GM06990 (cell line): Measurements from ENCODE around the gene UBE2D1.

ENCODE experiments used
- DNase-seq: peaks from one replicate; pipeline ENCODE4 v3.0.0-alpha.2; 2011; ENCODE audit not compliant: insufficient read length; ENCODE audit errors: extremely low read depth
- H3K27me3 ChIP-seq: replicated peaks from 2 replicates; pipeline ENCODE4 v1.6.0; 2011; ENCODE audit warnings: low read length; ENCODE audit not compliant: control insufficient read depth, insufficient read depth
- H3K36me3 ChIP-seq: 2 replicates; pipeline ENCODE4 v1.5.1; 2011; ENCODE audit warnings: low read length; ENCODE audit not compliant: control insufficient read depth, insufficient read depth
- H3K4me3 ChIP-seq: replicated peaks from 2 replicates; pipeline ENCODE4 v1.5.1; 2011; ENCODE audit warnings: low read depth, mild to moderate bottlenecking, control low read depth, low read length
- CTCF ChIP-seq: IDR thresholded peaks from 2 replicates; pipeline ENCODE4 v1.5.1; 2011; ENCODE audit warnings: low read length, control low read depth, mild to moderate bottlenecking, inconsistent platforms; ENCODE audit not compliant: insufficient read depth, poor library complexity, severe bottlenecking

Gene UBE2D1

DNA sequence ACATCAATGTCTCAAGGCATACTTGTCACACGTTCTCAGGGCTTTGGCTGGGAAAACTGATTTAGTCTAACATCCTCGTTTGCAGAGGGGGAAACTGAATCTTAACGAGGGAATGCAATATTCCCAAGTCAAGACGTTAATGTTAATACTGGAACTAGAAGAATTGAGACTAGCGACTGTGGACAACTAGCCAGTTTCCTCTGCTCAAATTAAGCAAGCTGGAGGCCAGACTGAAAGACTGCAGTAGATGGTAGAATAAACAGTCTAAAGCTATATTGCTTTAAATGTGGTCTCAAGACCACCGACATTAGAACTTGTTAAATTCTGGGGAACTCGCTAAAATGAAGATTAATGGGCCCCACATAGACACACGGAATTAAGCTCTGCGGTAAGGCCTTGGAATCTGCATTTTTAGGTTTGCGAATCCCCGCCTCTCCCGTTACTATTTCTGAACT, 49.8 kb downstream of the UBE2D1 start:
- TF ChIP-seq CTCF, result no peak
- peak; percentile 6 for DNase-seq
- no peaks in the 10 kb centered on the region for H3K27me3 ChIP-seq
- H3K36me3 ChIP-seq, result peaks cover 2% of the 10 kb centered on the region
- peak overlapping the region; percentile 99 for H3K4me3 ChIP-seq

DNA sequence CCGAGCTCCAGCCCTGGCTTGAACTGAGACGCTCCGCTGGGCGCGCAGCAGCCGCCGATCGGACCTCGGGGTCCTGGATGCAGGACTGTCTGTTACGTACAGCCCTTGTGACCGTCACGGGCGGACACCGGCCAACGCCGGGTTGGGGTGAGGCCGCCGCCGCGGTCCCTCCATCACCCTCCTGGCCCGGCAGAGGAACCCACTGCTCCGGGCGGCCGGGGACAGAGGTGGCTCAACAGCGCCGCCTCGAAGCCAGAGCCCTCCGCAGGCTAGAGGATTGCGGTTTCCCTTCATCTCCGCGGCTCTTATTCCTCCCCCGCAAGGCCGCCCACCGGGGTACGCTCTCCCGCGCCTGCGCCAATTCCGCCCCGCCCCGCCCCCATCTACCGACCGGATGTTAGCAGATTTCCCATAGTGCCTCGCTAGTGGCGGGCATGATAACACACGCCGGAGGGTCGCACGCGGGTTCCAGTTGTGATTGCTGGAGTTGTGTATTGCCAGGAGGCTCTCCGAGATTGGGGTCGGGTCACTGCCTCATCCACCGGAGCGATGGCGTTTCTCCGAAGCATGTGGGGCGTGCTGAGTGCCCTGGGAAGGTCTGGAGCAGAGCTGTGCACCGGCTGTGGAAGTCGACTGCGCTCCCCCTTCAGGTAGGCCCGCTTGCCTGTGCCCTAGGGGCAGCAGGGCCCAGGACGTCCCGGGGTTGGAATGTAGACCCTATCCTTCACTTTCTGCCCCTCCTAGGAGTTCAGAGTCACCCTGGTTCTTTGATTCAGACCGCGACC, 50.4 kb downstream of the UBE2D1 start, which contains the start of gene TFAM:
TSS of gene TFAM (plus strand) at position 412 of the 785 bp plus-strand sequence. CDS start at position 550, 138 bp downstream.
- Histone ChIP-seq H3K36me3 (peaks cover 2% of the 10 kb centered on the region), H3K4me3 (peak within 1 kb of the TSS; percentile 99), H3K27me3 (no peaks in the 10 kb centered on the region)
- peak; percentile 49 for TF ChIP-seq CTCF
- DNase-seq, result peak; percentile 94

- Histone ChIP-seq H3K4me3 (peak overlapping the region; percentile 99), H3K27me3 (no peaks in the 10 kb centered on the region), H3K36me3 (peaks cover 2% of the 10 kb centered on the region)
- TF ChIP-seq CTCF, result no peak
- DNase-seq, result no peak
These were observed 50.9 kb downstream of the UBE2D1 start for GRCh38 chr10:58385784-58386112.

- Histone ChIP-seq H3K4me3 (no peak overlapping the region), H3K27me3 (no peaks in the 10 kb centered on the region), H3K36me3 (peaks cover 2% of the 10 kb centered on the region)
- no peak for TF ChIP-seq CTCF
- DNase-seq, result no peak
These were observed 54.2 kb downstream of the UBE2D1 start for GRCh38 chr10:58389024-58389423.

- no peak for TF ChIP-seq CTCF
- no peaks in the 10 kb centered on the region for H3K27me3 ChIP-seq
- DNase-seq, result no peak
- H3K36me3 ChIP-seq, result peaks cover 5% of the 10 kb centered on the region
- no peak overlapping the region for H3K4me3 ChIP-seq
These were observed 58.5 kb downstream of the UBE2D1 start for GRCh38 chr10:58393317-58393716.

- peaks cover 3% of the 10 kb centered on the region for H3K36me3 ChIP-seq
These were observed 59.7 kb downstream of the UBE2D1 start for GRCh38 chr10:58394471-58394870.

More at GRCh38 chr10:58394471-58394870, 59.7 kb downstream of the UBE2D1 start:
- H3K27me3 ChIP-seq, result no peaks in the 10 kb centered on the region
- DNase-seq, result no peak
- H3K4me3 ChIP-seq, result no peak overlapping the region
- TF ChIP-seq CTCF, result no peak
